SK-N-SH treated with all-trans-retinoic acid at 6 μM for 48 hours (cell line): ENCODE data around the gene GPR18.

Experiments
- ARNTL ChIP-seq: fragments of 450-650 bp; formaldehyde crosslinking; IDR thresholded peaks from 2 replicates; pipeline ENCODE4 v1.5.0; 2020; ENCODE audit warnings: low read depth, mild to moderate bottlenecking, moderate library complexity, borderline replicate concordance
- CREB5 ChIP-seq: fragments of 250-450 bp; sonication (Bioruptor Pico); IDR thresholded peaks from 2 replicates; pipeline ENCODE4 v1.5.1; 2020; ENCODE audit warnings: low read depth, mild to moderate bottlenecking, moderate library complexity
- PATZ1 ChIP-seq: fragments of 250-450 bp; sonication (Bioruptor Pico); IDR thresholded peaks from 2 replicates; pipeline ENCODE4 v1.8.0; 2020; ENCODE audit warnings: mild to moderate bottlenecking, moderate library complexity, borderline replicate concordance
- POU6F1 ChIP-seq: fragments of 250-450 bp; sonication (Bioruptor Pico); IDR thresholded peaks from 2 replicates; pipeline ENCODE4 v1.8.0; 2021; ENCODE audit warnings: low read depth, mild to moderate bottlenecking, moderate library complexity, borderline replicate concordance
- TSHZ2 ChIP-seq: fragments of 250-450 bp; sonication (Bioruptor Pico); IDR thresholded peaks from 2 replicates; pipeline ENCODE4 v1.5.0; 2020; ENCODE audit warnings: mild to moderate bottlenecking, moderate library complexity
- ZFP3 ChIP-seq: fragments of 250-450 bp; sonication (Bioruptor Pico); IDR thresholded peaks from 2 replicates; pipeline ENCODE4 v1.5.0; 2020; ENCODE audit warnings: mild to moderate bottlenecking, moderate library complexity

- TF ChIP-seq TSHZ2 (CRISPR knock-in tag) (no peak), PATZ1 (CRISPR knock-in tag) (no peak), POU6F1 (CRISPR knock-in tag) (no peak), CREB5 (CRISPR knock-in tag) (no peak), ZFP3 (no peak), ARNTL (CRISPR knock-in tag) (no peak)
Measured at GRCh38 chr13:99267927-99268326, 9.7 kb upstream of the GPR18 start.
